Measurements from ENCODE around the gene ADCY3. TPM values are rescaled to one million over a fixed set of nuclear protein-coding genes. Genes with fewer than 3 reads are reported as not detected.
A peak's percentile ranks its signal among the peaks of the same experiment; 100 is the strongest.

ADCY3 gene
- total RNA-seq, 1 donor from 2014 or later, result 4.2 TPM

DNA sequence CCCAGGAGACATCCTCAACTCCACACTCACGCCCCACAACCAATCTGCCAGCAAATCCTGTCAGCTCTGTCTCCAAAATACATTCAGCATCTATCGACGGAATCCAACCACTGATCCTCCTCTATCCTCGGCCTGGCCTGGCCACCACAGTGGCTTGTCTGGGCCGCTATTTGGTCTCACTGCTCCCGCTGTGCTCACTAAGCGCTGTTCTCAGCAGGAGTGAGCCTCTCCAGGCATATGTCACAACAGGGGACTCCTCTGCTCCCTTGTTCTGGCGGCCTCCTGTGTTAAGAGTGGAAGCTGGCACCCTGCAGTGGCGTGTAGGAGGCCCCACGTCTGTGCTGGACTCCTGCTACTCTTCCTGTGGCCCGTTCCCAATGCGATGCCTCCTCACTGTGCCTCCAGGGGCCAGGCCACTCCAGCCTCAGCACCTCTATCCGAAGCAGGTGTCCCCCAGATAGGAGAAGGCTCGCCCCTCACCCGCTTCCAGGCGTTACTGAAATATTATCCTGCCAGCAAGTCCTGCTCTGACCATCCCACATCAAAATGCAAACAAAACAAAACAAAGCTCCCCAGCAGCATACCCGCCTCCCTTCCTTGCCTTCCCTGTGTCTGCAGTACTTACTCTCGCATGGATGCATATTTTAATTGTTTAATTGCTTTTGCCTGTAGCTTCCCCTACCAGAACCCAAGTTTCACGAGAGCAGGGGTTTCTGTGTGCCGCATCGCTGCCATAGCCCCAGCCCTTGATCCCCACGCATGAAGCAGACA lies 86.9 kb downstream of the ADCY3 start:
- ATAC-seq (no peak), DNase-seq (ENCODE audit: low spot score) (no peak)

DNA sequence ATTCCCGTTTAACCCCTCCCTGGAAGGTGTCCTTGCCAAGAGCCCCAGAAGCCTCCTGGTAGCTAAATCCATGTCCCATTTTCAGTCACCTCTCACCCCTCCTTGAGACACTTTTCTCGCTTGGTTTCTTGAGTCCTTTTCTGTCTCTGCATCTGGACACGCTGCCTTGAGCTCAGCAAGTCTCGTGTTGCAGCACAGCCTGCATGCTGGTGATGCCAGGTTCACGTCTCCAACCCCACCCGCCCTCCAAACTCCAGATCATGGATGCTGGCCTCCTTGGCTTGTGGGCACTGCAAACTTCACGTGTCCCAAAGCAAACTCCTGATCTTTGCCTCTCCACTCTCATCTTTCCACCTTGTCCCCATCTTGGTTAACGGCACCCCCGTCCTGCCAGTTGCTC lies 87.5 kb downstream of the ADCY3 start:
- ATAC-seq (no peak), DNase-seq (ENCODE audit: low spot score) (no peak)

DNA sequence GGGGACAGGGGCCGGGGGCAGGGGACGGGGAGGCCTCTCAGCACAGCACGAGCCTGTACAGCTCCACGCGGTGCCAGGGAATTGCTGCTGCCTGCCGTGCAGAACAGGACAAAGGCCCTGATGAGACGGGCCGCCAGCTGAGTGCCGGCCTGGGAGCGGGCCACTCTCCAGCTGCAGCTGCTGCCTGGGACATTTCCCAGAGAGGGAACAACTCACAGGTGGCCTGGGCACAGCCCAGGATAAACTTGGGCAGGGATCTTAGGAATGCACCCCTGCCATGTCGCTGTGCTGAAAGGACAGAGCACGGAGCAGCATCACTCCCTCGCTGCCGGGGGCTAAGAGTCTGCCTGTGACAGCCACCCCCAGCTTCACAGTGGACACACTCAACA lies 88.0 kb downstream of the ADCY3 start:
- ATAC-seq (peak; percentile 20), DNase-seq (ENCODE audit: low spot score) (no peak)

DNA sequence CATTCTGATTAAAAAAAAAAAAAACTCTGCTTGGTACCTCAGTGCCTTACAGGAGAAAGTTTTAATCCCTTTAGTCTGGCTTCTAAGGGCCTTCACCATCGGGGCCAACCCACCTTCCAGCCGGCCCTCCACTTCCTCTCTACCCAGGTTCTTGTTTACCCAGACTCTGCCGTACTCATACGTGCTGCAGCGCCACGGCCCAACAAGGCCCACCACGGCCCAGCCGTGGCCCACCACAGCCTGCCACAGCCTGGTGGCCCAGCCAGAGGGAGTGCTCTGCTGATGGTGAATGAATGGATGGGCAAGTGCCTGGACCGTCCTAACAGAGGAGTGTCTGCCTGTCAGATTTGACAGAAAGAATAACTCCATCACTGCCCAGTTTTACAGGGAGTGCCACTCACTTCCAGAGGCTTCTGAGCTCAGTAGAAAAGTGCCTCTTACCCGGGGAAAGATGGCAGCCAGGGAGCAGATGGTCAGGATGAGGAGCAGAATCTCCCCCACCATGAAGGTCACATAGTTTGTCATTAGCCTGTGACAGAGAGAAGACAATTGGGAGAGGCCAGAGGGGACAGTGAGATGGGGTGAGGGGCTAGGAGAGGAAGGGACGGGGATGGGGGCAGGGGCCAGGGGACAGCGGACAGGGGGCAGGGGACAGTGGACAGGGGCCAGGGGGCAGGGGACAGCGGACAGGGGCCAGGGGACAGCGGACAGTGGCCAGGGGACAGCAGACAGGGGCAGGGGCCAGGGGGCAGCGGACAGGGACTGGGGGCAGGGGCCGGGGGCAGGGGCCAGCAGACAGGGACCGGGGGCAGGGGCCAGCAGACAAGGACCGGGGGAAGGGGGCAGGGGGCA lies 88.6 kb downstream of the ADCY3 start:
- ATAC-seq, result no peak
- no peak for DNase-seq (ENCODE audit: low spot score)

DNA sequence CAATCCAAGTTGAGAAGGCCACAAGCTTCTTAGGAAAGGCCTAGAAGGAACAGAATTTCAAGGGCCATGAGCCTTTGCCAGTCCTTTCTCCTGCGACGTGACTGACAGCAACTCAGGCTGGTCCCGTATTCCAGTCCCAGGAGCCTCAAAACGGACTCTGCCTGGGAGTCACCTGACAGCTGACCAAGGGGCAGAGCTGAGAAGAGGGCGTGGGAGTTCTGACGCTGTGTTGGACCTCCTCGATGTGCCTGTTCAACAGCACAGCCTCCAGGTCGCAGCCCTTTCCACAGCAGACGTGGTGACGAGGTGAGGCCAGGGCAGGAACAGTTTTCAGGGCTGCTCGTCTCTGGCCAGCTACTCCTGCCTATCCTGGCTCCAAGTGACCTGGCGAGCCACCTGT lies 89.3 kb downstream of the ADCY3 start:
- no peak for DNase-seq (ENCODE audit: low spot score)
- ATAC-seq, result no peak

DNA sequence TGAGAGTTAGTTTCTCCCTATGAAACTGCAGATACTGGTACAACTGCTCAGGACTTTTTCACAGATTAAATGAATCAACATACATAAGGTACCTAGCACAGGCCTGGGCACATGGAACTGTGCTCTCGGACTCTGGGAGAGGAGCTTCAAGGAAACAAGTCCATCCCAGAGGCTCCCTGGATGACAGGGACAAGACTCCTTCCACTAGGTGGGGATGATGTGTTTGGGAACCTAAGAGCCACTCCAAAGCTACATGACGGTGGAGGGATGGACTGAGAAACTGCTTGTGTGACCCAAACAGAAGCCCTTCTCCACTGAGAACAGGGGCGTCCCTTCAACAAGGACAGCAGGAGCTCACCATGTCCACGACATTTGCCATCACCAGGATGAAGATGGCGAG lies 89.7 kb downstream of the ADCY3 start:
- ATAC-seq (no peak), DNase-seq (ENCODE audit: low spot score) (no peak)

DNA sequence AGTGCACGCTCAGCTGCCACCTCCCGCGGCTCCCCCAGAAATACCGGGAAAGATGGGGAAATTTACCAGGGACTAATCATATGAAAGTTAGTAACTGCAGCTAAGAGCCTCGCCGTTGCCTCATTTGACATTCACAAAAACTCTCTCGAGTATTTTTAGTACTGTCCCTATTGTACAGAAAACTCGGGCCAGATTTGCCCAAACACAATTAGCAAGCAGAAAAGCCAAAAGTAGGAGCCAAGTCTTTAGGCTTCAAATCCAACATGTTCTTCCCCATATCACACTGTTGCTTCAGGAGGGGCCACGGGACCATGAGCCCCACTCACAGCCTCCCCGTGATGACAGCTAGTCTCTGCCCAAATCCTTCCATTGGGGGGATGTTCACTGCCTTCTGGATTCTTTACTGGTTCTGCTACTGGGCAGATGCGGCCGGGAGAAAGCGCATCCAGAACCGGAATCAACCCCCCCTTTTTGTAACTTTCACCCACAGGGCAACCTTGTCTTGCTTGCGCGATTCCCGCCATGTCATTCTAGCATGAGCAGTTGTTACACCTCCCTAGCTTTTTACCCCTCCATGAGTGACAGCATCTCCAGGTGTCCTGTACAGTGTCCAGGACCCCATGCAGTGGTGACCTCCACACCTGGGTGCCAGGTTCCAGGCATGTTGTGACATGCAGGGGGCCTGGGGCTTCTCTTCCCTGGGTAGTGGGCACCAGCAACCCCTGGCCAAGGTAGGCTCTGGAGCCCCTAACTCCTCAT lies 91.6 kb downstream of the ADCY3 start:
- ATAC-seq (no peak), DNase-seq (ENCODE audit: low spot score) (no peak)

DNA sequence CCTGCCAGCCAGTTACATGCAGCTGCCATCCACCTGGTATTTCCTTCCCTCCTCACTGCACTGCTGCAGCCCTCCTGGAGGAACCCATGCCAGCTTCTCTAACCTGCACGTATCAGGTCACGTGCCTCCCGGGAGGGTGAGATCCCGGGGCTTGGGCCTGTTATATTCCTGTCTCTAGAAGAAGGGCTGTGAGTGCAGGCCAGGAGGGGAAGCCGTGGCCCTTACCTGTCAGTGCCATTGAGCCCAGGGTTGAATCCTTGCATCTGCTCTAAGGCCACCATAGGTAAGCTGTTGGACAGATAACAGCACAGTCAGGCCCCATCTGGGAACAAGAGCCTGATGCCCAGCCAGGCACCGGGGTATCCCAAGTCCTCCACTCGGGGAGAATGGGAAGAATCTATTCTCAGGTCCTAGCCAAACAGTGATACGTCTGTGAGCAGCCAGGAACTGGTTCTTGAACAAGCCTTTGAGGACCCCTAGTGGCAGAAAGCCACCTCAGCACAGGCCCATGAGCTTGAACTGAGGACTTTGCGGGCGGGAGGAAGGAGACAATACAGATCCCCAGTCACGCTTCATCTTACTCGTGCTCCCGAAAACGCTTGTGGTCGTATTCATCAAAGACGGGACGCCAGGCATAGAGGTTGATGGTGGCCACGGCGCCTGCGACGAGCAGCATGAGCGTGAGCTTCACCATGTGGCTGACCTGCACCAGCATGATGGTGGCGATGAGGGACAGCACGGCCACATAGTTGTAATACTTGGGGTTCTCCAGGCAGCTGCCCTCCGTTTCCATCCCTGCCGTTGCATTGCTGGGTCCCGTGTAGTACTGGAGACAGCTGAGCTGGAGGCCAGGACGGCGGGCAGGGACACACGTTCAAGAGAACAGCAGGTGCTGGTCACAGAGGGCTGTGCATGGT lies 92.5 kb downstream of the ADCY3 start:
- DNase-seq (ENCODE audit: low spot score) (peak; percentile 76), ATAC-seq (peak; percentile 95)

DNA sequence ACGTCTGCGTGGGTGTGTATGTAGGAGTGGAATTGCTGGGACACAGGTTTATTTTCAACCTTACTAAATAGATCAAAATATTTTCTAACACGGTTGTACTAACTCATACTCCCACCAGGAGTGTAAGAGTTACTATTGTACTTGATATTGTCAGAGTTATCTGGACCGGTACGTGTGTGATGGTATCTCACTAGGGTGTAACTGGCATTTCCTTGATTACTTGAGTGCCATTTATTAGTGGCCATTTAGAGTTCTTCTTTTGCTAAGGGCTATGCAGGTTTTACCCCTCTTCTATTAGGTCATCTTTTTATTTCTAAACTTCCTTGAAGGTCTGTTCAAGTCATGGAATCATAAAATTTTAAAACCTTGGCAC lies 93.3 kb downstream of the ADCY3 start:
- DNase-seq (ENCODE audit: low spot score) (no peak), ATAC-seq (no peak)

DNA sequence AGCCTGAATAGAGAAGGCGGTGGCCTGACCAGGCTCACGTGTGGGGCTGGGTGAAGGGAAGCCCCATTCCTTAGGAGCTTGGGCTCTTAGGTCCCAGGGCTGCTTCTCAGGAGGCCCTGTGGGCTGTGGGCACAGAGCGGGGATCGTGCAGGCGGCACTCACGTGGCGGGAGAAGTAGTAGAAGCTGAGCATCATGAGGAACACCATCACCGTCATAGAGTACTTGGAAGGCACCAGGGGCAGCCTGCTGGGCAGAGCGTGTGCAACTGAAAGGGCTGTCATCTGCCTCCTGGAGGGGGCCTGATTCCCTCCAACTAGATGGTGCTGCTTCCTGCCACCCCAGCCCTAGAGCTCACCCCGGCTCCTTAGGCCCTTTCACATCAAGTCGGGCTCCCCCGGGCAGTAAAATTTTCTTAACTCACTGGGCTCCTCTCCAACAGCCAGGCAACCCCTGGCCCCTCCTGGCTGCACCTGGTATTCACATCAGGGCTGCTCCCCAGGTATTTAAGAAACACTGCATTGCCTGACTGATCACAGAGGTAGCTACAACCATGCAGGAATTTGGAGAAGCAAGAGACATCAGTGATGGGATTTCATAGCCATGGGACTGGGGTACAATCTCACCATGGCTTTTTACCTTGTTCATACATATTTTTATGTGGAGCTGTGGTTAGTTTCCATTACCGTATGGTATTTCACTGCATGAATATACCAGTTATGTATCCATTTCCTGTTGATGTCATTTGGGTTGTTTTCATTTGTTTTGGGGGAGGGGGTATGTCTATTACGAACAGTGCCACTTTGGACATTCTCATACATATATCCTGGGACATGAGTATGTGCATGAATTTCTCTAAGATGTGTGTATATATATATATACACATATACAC lies 93.9 kb downstream of the ADCY3 start:
- DNase-seq (ENCODE audit: low spot score) (peak; percentile 29), ATAC-seq (no peak)

DNA sequence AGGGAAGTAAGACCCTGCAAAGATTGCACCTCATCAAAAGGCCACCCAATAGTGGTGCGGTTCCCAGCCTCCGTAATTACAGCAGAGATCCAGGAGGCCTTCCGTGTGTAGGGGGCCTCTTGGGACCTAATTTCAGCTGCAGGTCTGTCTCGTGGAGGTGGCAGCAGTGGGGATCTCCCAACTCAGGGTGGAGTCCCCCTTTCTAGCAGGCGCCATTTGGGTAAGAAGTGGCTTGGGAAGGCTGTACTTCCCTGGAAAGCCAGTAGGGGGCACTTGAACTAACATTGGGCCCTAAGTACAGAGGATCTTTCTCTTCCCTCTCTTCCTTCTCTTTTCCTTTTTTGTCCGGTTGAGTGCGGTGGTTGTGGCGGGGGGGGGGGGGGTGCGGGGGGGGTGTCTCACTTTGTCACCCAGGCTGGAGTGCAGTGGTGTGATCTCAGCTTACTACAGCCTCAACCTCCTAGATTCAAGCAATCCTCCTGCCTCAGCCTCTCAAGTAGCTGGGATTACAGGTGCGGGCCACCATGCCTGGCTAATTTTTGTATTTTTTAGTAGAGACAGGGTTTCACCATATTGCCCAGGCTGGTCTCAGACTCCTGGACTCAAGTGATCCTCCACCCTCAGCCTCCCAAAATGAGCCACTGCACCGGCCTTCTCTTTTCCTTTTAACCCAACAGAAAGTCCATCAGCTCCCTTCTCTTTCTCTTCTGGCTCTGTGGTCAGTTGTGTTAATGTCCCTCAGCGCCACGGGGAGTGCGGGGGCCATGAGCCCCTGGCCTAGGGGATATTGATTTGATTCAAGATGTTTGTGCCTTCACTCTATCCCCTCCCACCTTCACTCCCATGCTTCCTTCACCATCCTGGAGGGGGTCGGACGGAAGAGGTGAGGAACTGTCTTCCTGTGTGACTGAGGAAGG lies 94.8 kb downstream of the ADCY3 start:
- DNase-seq (ENCODE audit: low spot score) (peak; percentile 37), ATAC-seq (no peak)

DNA sequence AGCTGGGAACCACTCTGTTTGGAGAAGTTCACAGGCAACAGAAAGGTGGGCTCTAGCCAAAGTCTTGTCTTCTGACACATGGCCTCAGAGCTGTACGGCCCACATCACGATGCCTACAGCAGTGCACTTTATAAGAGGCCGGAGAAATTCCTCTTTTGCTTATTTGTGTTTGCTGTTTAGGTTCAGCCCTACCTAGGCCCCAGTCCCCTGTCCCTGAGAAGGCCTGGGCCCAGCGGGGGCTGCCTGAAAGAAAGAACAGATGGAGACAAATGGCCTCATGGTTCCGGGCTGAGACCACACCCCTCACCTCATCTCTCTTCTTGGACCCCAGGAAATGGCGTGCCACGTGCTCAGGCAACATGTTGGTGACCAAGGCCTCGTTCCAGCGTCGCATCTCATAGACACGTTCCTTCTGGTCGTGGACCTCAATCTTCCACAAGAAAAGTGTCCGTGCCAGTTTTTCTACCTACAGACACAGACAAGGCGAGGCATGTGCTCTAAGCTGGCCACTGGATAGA lies 95.9 kb downstream of the ADCY3 start:
- ATAC-seq, result no peak
- DNase-seq (ENCODE audit: low spot score), result peak; percentile 33

DNA sequence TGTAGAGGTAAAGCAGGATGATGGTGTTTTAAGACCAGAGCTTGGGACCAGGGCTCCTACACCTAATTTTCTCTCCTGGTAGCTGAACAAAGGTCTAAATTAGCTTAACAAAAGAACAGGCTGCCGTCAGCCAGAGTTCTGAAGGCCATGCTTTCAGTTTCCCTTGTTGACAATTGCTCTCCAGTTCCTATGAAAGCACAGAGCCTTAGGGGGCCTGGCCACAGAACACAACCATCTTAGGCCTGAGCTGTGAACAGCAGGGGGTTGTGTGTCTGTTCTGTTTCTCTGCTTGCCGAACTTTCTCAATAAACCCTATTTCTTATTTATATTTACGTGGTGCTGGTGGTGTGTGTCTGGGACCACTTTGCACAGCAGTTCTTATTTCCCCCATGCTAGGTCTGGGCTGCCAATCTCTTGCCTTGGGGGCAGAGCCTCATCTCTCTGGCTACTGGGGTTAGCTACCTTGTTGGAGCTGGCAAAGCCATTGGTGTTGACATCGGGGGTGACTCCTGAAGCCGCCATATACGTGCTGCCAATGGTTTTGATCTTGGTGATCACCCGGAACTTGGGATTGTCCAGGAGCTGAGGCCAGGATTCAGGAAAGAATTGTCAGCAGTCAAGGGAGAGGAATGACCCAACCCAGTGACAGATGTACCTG lies 97.9 kb downstream of the ADCY3 start:
- ATAC-seq (no peak), DNase-seq (ENCODE audit: low spot score) (peak; percentile 21)

DNA sequence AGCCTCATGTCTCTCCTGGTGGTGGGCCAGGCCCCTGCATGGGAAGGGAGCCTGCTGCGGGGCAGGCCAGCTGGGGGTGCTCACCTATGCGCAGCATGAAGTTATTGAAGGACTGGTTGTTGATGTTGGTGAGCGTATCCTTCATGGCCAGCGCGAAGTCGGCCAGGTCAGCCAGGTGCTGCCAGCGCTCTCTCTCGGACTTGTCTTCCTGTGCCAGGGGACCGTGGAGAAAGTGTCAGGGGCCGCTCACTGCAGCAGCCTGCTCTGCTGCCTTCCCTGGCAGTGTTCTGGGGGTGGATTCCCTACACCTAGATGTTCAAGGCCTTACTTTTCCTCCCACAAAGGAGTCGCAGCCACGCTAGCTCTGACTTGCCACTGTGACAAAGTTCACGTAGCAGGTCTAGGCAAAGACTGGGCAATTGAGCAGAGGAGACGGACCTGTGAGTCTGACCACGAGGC lies 98.6 kb downstream of the ADCY3 start:
- DNase-seq (ENCODE audit: low spot score) (peak; percentile 32), ATAC-seq (no peak)

DNA sequence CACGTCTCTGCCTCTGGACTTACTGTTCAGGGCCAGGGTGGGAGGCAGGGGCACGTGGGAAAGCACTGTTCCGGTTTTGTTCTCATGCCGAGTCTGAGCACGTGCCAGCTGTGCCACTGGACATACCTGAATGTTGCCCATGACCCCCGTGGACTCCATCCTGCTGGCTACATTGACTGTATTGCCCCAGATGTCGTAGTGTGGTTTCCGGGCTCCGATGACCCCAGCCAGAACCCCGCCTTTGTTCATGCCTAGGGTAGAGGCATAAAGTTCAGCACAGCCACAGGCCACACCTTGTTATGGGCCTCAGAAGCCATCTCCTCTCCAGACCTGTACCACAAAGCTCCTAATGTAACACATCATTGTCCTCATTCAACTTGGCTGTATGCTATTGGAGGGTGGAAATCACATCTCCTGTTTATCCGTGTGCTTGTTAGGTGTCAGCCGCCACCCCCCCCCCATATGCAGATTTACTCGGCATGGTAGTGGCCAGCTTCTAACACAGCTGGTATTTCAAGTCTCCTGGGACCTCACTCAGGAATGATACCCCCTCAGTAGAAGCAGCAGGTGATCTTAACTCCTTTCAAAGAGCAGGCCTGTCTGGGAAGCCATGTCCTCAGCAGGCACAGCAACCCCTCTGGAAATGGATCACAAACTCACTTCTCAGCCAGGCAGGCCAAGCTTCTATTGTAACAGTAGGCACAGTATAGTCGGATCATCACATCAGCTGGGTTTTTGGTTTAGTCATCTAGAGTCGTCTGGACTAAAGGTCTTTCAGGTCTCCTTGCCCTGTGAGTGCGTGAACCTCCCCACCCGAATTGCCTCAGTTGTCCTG lies 99.2 kb downstream of the ADCY3 start:
- peak; percentile 19 for DNase-seq (ENCODE audit: low spot score)

DNA sequence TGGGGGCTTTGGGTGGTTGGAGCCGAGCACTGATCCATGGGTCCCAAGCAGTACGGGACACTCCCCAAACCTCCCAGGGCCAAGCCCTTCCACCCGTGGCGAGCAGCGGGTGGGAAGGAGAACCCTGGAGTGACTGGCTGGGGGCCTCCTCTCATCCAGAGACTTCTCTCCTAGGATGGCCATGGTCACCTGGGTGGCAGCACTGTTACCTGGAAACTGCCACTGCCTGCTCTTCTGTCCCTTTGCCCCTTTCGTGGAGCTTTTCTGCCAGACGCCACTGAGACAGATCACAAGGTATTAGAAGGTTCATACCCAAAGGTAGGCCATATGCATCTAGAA lies 99.9 kb downstream of the ADCY3 start:
- DNase-seq (ENCODE audit: low spot score), result peak; percentile 24

More for the DNA sequence above, 99.2 kb downstream of the ADCY3 start:
- ATAC-seq, result no peak

More for the DNA sequence above, 99.9 kb downstream of the ADCY3 start:
- no peak for ATAC-seq

All from left lobe of liver (tissue), 2 donors.